HG02588 (cell line): ENCODE data around the gene MYOF.

ENCODE experiments used
- ATAC-seq: cut with Tn5 transposase; IDR thresholded peaks from one replicate; pipeline ENCODE4 v1.9.1; 2021; ENCODE audit warnings: mild to moderate bottlenecking, moderate library complexity; ENCODE audit not compliant: unreplicated experiment

MYOF gene

GRCh38 chr10:93266858-93267257 lies 215.3 kb downstream of the MYOF start:
- no peak for ATAC-seq

GRCh38 chr10:93261961-93262610 lies 220.0 kb downstream of the MYOF start:
- ATAC-seq: no peak

GRCh38 chr10:93261089-93261488 lies 221.0 kb downstream of the MYOF start:
- ATAC-seq: no peak

GRCh38 chr10:93259126-93259525 lies 223.0 kb downstream of the MYOF start:
- no peak for ATAC-seq
